ENCODE results near the gene URI1.

URI1 gene

DNA sequence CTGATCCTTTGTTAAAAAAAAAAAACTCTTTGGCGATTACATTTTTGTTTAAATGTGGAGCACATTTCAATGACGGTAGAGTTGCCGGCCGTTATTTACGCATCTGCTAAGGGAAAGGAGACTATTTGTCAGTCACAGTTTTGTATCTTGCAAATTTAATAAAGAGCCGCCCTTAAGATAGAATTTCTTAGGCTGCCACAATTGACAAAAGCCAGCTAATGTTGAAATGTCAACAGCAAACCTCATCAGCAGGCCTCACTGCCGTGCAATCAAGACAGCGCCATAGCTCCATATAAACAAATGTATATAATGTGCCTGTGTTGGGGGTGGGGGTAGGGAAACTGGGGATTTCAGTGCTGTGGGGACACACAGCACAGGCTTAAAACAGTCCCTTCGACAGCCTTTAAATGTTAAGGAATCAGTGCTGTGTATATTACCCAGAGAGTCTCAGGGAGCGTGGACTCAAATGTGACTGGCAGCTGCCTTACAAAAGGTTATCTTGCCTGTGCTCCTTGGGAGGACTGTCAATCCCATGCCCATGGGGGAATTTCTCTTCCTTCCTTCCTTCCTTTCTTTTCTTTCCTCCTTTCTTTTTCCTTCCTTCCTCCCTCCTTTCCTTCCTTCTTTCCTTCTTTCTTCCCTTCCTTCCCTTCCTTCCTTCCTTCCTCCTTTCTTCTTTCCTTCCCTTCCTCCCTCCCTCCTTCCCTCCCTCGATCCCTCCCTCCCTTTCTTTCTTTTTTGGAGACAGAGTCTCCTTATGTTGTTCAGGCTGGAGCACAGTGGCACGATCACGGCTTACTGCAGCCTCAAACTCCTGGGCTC lies 108.0 kb downstream of the URI1 start:
- DNase-seq (ENCODE audit: low read depth) = no peak
- H3K4me3 ChIP-seq (ENCODE audit: low read depth, low read length) = no peak overlapping the region
- TF ChIP-seq, protein P1, sequence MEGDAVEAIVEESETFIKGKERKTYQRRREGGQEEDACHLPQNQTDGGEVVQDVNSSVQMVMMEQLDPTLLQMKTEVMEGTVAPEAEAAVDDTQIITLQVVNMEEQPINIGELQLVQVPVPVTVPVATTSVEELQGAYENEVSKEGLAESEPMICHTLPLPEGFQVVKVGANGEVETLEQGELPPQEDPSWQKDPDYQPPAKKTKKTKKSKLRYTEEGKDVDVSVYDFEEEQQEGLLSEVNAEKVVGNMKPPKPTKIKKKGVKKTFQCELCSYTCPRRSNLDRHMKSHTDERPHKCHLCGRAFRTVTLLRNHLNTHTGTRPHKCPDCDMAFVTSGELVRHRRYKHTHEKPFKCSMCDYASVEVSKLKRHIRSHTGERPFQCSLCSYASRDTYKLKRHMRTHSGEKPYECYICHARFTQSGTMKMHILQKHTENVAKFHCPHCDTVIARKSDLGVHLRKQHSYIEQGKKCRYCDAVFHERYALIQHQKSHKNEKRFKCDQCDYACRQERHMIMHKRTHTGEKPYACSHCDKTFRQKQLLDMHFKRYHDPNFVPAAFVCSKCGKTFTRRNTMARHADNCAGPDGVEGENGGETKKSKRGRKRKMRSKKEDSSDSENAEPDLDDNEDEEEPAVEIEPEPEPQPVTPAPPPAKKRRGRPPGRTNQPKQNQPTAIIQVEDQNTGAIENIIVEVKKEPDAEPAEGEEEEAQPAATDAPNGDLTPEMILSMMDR (IDR thresholded peaks at IDR 0.05; ENCODE audit: insufficient read depth, low read depth, low read length, missing control alignments) = no peak

DNA sequence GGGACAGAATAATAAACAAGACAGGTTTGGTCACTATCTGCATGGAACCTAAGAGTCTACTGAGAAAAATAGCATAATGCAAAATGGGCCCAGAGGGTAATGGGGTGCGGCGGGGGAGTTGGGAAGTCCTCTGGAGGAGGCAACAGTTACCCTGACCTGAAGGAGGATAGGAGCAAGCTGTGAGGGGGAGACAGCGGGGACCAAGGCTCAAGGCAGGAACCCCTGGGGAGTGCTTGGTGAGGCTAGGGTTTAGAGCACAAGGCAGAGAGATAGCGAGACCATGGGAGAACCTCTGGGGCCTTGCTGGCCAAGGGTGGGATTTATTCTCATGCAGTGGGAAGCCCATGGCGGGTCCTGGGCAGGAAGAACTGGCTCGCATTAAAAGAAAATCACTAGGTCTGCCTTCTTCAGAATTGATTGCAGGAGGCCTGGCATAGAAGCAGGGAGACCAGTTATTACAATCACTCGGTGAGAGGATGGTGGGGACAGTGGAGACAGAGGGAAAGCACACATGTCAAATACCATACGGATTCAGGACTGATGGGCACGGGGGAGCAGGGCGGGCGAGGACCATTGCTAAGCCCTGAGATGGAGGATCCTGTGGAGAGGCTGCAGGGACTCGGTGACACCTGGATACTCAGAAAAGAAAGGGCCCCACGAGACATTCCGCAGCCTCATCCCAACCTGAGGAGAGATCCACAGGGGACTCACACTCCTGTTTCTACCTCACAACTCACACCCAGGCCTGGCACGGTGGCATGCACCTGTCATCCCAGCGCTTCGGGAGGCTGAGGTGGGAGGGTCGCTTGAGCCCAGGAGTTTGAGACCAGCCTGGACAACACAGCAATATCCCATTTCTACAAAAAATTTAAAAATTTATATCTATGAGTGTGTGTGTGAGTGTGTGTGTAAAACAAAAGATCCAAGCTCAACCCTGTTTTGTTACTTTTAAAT lies 110.4 kb downstream of the URI1 start:
- no peak overlapping the region for H3K4me3 ChIP-seq (ENCODE audit: low read depth, low read length)
- no peak for DNase-seq (ENCODE audit: low read depth)
- TF ChIP-seq, protein P1 (IDR thresholded peaks at IDR 0.05; ENCODE audit: insufficient read depth, low read depth, low read length, missing control alignments) = no peak

DNA sequence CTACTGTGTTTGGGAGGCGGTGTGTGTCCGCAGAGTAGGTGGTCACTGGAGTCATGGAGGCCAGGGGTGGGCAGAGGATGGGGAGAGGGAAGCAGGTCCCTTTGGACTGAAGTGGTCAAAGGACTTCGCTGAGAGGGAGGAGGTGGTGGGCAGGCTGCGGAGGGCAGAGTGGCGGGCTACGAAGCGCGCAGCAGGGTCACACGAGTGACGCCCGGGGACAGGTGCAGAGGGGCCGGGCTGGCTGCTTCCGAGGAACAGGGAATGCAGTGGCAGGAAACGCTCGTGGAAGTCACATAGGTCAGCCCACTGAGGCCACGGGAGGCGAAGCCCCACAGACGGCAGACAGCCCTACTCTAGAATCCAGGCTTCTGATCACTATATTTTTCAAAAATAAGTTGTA lies 111.5 kb downstream of the URI1 start:
- H3K4me3 ChIP-seq (ENCODE audit: low read depth, low read length) = no peak overlapping the region
- TF ChIP-seq, protein P1 (IDR thresholded peaks at IDR 0.05; ENCODE audit: insufficient read depth, low read depth, low read length, missing control alignments) = no peak
- DNase-seq (ENCODE audit: low read depth) = no peak

DNA sequence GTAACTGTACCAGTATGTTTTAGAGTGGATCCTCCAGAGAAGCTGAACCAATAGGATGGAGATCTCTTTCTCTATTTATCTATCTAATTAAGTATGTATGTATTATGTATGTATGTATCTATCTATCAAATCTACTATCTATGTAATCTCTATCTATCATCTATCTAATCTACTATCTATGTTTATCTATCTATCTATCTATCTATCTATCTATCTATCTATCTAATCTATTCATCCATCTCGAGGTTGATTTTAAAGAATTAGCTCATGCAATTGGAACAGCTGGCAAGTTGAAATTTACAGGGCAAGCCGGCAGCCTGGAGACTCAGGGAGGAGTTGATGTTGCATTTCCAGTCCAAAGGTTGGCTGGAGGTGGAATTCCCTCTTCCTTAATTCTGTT lies 112.2 kb downstream of the URI1 start:
- TF ChIP-seq, protein P1 (IDR thresholded peaks at IDR 0.05; ENCODE audit: insufficient read depth, low read depth, low read length, missing control alignments) = no peak
- no peak overlapping the region for H3K4me3 ChIP-seq (ENCODE audit: low read depth, low read length)
- no peak for DNase-seq (ENCODE audit: low read depth)

DNA sequence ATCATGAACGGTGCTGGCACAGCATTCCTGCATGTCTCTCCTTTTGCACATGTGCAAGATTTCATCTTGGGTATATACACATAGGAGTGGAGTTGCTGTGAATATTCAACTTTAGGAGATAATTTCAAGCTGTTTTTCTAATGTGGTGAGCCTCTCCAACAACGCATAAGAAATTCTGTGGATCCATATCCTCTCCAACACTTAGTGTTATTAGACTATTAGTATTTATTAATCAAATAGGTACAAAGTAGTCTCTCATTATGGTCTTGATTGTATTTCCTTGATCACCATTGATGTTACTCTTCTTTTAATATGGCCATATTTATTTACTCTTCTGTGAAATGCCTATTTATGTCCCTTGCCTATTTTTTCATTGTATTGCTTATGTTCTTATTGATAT lies 114.5 kb downstream of the URI1 start:
- no peak for DNase-seq (ENCODE audit: low read depth)
- TF ChIP-seq, protein P1 (IDR thresholded peaks at IDR 0.05; ENCODE audit: insufficient read depth, low read depth, low read length, missing control alignments) = no peak
- H3K4me3 ChIP-seq (ENCODE audit: low read depth, low read length) = no peak overlapping the region

DNA sequence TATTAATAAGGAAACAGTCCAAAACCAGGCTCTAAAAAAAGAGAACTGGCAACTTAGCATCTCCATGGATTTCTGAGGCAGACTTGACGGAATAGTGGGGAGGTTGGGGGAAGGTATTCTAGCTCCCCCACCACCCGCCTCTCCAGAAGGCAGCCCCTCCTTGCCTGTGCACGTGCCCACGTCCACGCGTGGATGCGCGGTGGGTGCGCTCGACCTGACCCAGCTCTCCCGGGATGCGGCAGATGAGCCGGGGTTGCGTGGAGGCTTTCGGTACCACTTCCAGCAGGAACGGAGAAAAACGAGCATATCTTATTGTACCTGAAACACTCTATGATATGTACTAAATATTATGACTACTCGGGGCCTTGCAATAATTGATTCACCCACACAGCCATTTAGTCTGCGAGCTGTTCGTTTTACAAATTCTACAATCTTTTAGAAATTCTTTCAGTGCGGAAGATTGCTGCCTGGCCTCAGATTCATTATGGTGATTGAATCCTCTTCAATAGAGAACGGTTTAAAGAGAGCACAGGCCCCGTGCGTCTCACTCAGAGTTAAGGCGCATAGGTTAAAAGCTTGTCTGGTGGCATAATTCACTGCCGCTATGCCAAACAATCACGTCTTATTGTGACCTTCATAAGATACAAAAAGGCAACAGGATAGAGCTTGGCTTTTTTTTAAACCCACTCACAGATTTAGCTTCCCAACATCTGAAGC lies 117.9 kb downstream of the URI1 start:
- TF ChIP-seq, protein P1 (IDR thresholded peaks at IDR 0.05; ENCODE audit: insufficient read depth, low read depth, low read length, missing control alignments) = no peak
- DNase-seq (ENCODE audit: low read depth) = no peak
- no peak overlapping the region for H3K4me3 ChIP-seq (ENCODE audit: low read depth, low read length)
